AG20443 (cell line): ENCODE data around the gene POLA2.

Experiments used
- DNase-seq: peaks from one replicate; pipeline ENCODE4 v3.0.0; 2012; ENCODE audit warnings: low spot score, mixed read lengths

The POLA2 gene

DNA sequence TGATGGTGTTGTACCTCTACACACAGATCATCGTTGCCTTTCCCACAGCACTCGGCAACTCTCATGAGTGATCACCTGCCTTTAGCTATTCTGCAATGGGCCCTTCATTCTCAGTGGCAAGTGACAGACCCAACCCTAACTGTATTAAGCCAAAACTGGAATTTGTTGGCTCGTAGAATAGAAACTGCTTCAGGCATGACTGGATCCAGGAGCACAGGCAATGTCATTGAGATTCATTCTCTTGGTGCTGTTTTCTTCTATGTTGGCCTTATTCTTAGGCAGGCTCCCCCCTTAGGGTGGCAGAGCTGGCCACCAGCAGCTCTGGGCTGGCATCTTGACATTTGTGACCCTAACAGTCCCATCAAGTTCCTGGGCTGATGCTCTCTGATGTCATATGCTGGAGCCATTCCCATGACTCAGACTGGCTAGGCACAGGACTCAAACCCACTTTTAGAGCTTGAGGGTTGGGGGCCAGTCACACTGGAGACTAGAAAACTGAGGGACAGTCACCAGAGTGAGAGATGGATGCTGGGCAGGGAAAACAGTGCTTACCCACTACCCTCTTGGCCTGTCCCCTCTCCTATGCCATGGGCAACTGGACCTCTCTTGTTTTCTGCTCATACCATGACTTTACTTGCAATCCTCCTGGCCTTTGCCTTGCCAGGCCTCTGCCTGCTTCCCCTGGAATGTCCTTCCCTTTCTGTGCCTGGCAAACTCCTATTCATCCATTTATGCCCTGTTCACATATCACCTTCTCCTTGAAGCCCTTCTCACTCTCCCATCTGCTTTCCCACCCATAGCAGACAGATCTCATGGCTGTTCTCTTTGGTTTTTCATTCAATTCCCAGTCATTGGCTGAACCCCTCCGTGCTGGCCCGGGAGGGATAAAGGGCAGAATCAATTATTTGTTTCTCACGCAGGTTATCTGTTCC lies 45.8 kb downstream of the POLA2 start:
- DNase-seq, result peak; percentile 11

DNA sequence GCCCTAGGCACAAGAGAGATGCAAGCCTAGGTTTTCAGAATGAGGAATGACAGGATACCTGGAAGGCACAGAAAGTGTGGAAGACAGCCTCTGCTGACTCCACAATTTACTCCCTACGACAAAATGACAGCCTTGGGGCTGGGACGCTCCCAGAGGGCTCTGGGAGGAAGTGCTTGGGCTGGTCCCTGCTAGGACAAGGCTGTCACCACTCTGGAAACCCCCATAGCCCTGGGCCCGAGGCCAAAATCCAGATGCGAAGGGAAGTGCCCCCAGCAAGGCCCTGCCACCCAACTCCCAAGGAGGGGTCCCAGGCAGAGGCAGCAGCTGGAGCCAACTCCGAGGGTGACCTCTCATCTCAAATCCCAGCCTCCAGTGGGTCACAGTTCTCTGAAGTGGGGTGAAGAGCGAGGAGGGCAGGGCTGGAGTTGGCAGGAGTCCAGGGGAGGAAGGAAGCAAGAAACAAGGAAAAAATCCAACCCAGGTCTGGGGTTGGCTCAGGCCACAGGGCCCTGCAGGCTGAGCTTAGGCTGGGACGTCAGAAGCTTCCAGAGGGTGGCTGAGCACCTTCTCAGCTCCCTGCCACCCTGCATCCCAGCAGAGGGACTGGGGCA lies 46.6 kb downstream of the POLA2 start:
- DNase-seq, result peak; percentile 9

GRCh38 chr11:65309006-65309405 lies 47.2 kb downstream of the POLA2 start:
- peak; percentile 44 for DNase-seq

DNA sequence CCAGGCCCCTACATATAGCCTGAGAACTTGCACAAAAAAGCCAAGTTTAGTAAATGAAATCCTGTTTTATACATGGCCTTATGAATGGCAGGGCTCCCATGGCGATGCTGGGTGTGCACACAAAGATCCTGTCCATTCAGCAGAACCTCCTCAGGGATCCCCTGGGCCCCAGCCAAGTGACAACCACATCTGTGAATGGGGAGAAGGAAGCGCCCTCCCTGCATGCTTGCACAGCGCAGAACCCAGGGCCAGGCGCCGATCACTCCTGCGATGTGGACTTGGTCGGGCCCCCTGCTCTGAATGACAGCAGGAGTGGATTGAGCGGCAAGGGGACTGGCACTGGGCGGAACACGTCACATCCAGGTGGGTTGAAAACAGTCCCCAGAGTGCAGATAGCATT lies 48.5 kb downstream of the POLA2 start:
- no peak for DNase-seq

- no peak for DNase-seq
These were observed 49.0 kb downstream of the POLA2 start for GRCh38 chr11:65310736-65311135.

GRCh38 chr11:65311170-65311678 lies 49.5 kb downstream of the POLA2 start:
- no peak for DNase-seq

- peak; percentile 96 for DNase-seq
These were observed 52.9 kb downstream of the POLA2 start, which contains the start of gene CDC42EP2 for GRCh38 chr11:65314501-65315203. TSS of gene CDC42EP2 (plus strand) at chr11:65314866. CDS start at chr11:65320899, 6,033 bp downstream.

- peak; percentile 68 for DNase-seq
These were observed 53.6 kb downstream of the POLA2 start for GRCh38 chr11:65315204-65315865.

- no peak for DNase-seq
These were observed 54.1 kb downstream of the POLA2 start for GRCh38 chr11:65315866-65316226.

- peak; percentile 86 for DNase-seq
These were observed 54.7 kb downstream of the POLA2 start for GRCh38 chr11:65316227-65317024.

- peak; percentile 61 for DNase-seq
These were observed 55.4 kb downstream of the POLA2 start for GRCh38 chr11:65317025-65317786.

DNA sequence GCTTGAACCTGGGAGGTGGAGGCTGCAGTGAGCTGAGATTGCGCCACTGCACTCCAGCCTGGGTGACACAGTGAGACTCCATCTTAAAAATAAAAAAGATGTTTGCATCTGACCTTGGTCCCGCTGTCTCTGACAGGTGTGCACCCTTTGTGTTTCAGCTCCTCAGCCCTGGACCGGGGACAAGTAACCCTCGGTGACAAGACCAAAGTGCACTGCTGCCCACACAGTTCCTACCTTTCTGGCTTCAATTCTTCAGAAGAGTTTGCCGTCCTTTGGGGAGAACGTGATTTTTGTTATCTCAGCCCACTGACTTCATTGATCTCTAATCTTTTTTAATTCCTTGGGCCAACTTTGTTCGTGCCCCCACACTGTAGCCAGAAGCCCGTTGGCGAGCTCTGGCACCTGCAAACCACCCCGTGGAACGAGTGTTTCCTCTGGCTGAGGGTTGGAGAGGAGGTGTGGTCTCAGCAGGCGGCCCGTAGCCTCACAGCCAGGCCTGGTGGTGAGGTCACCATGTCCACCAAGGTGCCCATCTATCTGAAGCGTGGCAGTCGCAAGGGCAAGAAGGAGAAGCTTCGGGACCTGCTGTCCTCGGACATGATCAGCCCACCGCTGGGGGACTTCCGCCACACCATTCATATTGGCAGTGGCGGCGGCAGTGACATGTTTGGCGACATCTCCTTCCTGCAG lies 58.8 kb downstream of the POLA2 start:
- DNase-seq, result no peak

DNA sequence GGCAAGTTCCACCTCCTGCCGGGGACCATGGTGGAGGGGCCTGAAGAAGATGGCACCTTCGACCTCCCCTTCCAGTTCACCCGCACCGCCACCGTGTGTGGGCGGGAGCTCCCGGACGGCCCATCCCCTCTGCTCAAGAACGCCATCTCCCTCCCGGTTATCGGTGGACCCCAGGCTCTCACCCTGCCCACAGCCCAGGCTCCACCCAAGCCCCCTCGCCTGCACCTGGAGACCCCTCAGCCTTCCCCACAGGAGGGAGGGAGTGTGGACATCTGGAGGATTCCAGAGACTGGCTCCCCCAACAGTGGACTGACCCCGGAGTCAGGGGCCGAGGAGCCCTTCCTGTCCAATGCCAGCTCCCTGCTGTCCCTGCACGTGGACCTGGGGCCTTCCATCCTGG lies 59.3 kb downstream of the POLA2 start:
- no peak for DNase-seq

DNA sequence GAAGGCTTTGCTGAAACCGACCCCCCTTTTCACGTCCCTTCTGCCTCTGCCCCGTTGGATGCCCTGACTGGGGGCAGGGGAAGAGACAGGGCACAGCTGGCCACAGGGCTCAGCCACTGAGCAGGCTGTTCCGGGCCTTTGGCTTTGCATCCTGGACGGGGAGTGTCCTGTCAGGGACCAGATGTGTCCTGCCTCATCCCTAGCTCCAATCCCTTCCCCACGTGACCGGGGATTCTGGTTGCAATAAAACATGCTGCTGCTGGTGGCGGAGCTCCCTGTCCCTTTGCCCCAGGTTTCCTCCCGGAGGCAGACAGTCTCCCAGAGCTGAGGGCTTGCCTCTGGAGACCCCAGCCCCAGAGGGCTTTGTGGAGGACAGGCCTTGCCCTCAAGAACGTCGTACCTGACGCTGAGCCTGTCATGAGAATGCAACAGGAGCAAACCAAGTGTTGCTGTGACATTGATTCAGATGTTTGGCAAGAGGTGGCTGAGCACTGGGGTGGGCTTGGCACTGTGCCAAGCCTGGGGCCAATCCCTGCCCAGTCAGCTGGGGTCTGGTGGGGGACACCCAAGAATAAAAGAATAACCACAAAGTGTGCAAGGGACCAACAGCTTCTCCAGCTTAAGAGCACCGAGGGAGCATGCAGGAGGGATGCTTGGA lies 60.2 kb downstream of the POLA2 start:
- no peak for DNase-seq

DNA sequence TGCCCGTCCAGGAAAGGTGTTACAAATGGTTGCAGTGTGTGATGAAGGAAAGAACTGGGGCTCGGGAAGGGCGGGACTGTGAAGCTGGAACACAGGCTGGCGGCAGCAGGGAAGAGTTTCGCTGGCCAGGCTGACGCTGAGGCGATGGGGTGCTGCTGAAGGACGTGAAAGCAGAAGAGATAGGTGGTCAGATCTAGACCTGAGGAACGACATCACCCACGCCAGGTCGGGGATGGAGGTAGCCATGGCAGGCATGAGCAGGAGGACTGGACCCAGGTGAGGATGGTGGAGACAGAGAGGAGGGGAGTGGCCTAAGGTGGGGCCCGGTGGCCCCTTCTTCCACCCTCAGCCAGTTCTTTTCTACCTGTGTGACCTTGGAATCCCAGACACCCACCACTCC lies 62.1 kb downstream of the POLA2 start:
- DNase-seq, result no peak

- no peak for DNase-seq
These were observed 63.7 kb downstream of the POLA2 start for GRCh38 chr11:65325435-65325834.

- no peak for DNase-seq
These were observed 65.3 kb downstream of the POLA2 start for GRCh38 chr11:65327021-65327420.

DNA sequence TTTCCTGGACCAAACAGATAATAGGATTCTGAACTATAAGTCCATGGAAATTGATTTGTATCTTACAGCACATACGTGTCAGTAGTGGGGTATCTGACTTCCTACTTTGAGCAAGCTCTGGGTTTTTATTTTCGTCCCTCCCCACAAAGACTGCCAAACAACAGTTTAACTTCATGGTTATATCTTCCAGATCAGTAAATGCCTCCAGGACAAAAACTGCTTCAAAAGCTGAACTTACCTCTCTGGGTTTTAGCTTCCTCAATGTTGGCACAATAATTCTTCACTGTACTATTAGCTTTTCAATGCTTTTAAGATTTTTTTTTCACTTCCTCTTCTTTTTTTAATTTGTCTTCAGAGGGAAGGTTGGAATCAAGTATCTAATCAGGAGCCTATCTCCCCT lies 67.7 kb downstream of the POLA2 start:
- DNase-seq, result no peak

- DNase-seq, result peak; percentile 66
These were observed 68.2 kb downstream of the POLA2 start for GRCh38 chr11:65329944-65330403.
